Prostate gland (tissue), 2 donors: ENCODE results near the gene MBNL1.

Experiments used
- CTCF ChIP-seq, 4 experiments: fragments of 200-600 bp in 2 of 4; fragments of 450-650 bp in 2 of 4; sonication (generic) in 2 of 4; IDR thresholded peaks; 1 replicate in 3 of 4; 2 replicates in 1 of 4; pipeline ENCODE4 v1.5.1; 2016 to 2019; ENCODE audit warnings: antibody characterized with exemption in 4 of 4, mild to moderate bottlenecking in 2 of 4, moderate library complexity in 2 of 4
- POLR2A ChIP-seq: fragments of 450-650 bp; IDR thresholded peaks from one replicate; pipeline ENCODE4 v1.6.1; 2016; ENCODE audit warnings: antibody characterized with exemption, mild to moderate bottlenecking
- POLR2AphosphoS5 ChIP-seq: sonication (generic); formaldehyde crosslinking; IDR thresholded peaks from one replicate; pipeline ENCODE4 v1.6.1; 2017; ENCODE audit warnings: antibody characterized with exemption

GRCh38 chr3:152338159-152338720 lies 69.5 kb downstream of the MBNL1 start:
- TF ChIP-seq POLR2AphosphoS5 = no peak
- no peak for TF ChIP-seq POLR2A
- TF ChIP-seq CTCF (IDR thresholded peaks at IDR 0.05) = no peak
